SHP77 (cell line): Measurements from ENCODE around the gene EML2.

Source experiments
- DNase-seq, 2 experiments: peaks; one replicate each; lab custom pipeline; 2025; lab: John Stamatoyannopoulos, UW

EML2 gene

GRCh38 chr19:45587873-45588272 lies 51.3 kb downstream of the EML2 start:
- DNase-seq, result no peak

- DNase-seq, result no peak
These were observed 54.0 kb downstream of the EML2 start for GRCh38 chr19:45585158-45585577.

- peak; percentile 98 to 99 for DNase-seq
These were observed 54.7 kb downstream of the EML2 start, which contains the start of gene OPA3 for GRCh38 chr19:45584332-45585157. Gene OPA3 (minus strand): TSS chr19:45584802. CDS start chr19:45584764, 38 bp downstream.

GRCh38 chr19:45581576-45581975 lies 57.6 kb downstream of the EML2 start:
- no peak for DNase-seq

- DNase-seq, result no peak
These were observed 60.3 kb downstream of the EML2 start for GRCh38 chr19:45578861-45579260.

- DNase-seq, result no peak
These were observed 61.9 kb downstream of the EML2 start for GRCh38 chr19:45577111-45577905.

- no peak for DNase-seq
These were observed 62.5 kb downstream of the EML2 start for GRCh38 chr19:45576682-45577081.

- no peak for DNase-seq
These were observed 64.0 kb downstream of the EML2 start for GRCh38 chr19:45575216-45575615.

- no peak for DNase-seq
These were observed 64.7 kb downstream of the EML2 start for GRCh38 chr19:45574526-45574925.

GRCh38 chr19:45571457-45572220 lies 67.6 kb downstream of the EML2 start:
- DNase-seq, result no peak

GRCh38 chr19:45569619-45570421 lies 69.4 kb downstream of the EML2 start:
- DNase-seq, result peak; percentile 35 to 41

- no peak for DNase-seq
These were observed 70.5 kb downstream of the EML2 start for GRCh38 chr19:45568732-45569131.

- no peak for DNase-seq
These were observed 71.6 kb downstream of the EML2 start for GRCh38 chr19:45567609-45568008.

GRCh38 chr19:45564131-45564780 lies 74.9 kb downstream of the EML2 start:
- DNase-seq, result no peak

GRCh38 chr19:45560686-45561085 lies 78.5 kb downstream of the EML2 start:
- no peak for DNase-seq

GRCh38 chr19:45560038-45560437 lies 79.2 kb downstream of the EML2 start:
- DNase-seq, result no peak
